GM12874 (cell line): ENCODE results near the gene ANKRD33.

ENCODE experiments used
- CTCF ChIP-seq: IDR thresholded peaks from 2 replicates; pipeline ENCODE4 v1.5.1; 2011; ENCODE audit warnings: low read depth, mild to moderate bottlenecking, control low read depth, low read length, moderate library complexity; ENCODE audit not compliant: insufficient read depth

Gene ANKRD33

GRCh38 chr12:51863933-51864832, 23.7 kb upstream of the ANKRD33 start:
- TF ChIP-seq CTCF = no peak

- no peak for TF ChIP-seq CTCF
Measured at GRCh38 chr12:51864833-51865670, 22.9 kb upstream of the ANKRD33 start.

- TF ChIP-seq CTCF = no peak
Measured at GRCh38 chr12:51865757-51866270, 22.1 kb upstream of the ANKRD33 start.

GRCh38 chr12:51866324-51866723, 21.6 kb upstream of the ANKRD33 start:
- TF ChIP-seq CTCF = no peak

- no peak for TF ChIP-seq CTCF
Measured at GRCh38 chr12:51866762-51867161, 21.1 kb upstream of the ANKRD33 start.

- no peak for TF ChIP-seq CTCF
Measured at GRCh38 chr12:51867371-51867770, 20.5 kb upstream of the ANKRD33 start.

GRCh38 chr12:51867796-51868428, 20.0 kb upstream of the ANKRD33 start:
- no peak for TF ChIP-seq CTCF
